ENCODE data around the gene TMEM178A.

- no peak for TF ChIP-seq POLR2A (IDR thresholded peaks at IDR 0.05)
- TF ChIP-seq, protein P1, sequence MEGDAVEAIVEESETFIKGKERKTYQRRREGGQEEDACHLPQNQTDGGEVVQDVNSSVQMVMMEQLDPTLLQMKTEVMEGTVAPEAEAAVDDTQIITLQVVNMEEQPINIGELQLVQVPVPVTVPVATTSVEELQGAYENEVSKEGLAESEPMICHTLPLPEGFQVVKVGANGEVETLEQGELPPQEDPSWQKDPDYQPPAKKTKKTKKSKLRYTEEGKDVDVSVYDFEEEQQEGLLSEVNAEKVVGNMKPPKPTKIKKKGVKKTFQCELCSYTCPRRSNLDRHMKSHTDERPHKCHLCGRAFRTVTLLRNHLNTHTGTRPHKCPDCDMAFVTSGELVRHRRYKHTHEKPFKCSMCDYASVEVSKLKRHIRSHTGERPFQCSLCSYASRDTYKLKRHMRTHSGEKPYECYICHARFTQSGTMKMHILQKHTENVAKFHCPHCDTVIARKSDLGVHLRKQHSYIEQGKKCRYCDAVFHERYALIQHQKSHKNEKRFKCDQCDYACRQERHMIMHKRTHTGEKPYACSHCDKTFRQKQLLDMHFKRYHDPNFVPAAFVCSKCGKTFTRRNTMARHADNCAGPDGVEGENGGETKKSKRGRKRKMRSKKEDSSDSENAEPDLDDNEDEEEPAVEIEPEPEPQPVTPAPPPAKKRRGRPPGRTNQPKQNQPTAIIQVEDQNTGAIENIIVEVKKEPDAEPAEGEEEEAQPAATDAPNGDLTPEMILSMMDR (IDR thresholded peaks at IDR 0.05), result no peak
Measured at GRCh38 chr2:39734445-39734844, 68.7 kb downstream of the TMEM178A start.
